HEK293T (cell line): ENCODE measurements around the gene NT5C2.

ENCODE experiments used
- BHLHE40 ChIP-seq: fragments of 450-650 bp; IDR thresholded peaks from 2 replicates; pipeline ENCODE4 v1.6.1; 2016; ENCODE audit warnings: mild to moderate bottlenecking, moderate library complexity, borderline replicate concordance
- CTBP1 ChIP-seq: fragments of 450-650 bp; IDR thresholded peaks from 2 replicates; pipeline ENCODE4 v1.6.1; 2016; ENCODE audit warnings: borderline replicate concordance
- FOXA1 ChIP-seq: fragments of 450-650 bp; IDR thresholded peaks from 2 replicates; pipeline ENCODE4 v1.6.1; 2016; ENCODE audit warnings: mild to moderate bottlenecking
- FOXM1 ChIP-seq: fragments of 450-650 bp; IDR thresholded peaks from 2 replicates; pipeline ENCODE4 v1.6.1; 2017; ENCODE audit warnings: mild to moderate bottlenecking, borderline replicate concordance
- LEF1 ChIP-seq: fragments of 450-650 bp; IDR thresholded peaks from 2 replicates; pipeline ENCODE4 v1.6.1; 2017; ENCODE audit warnings: mild to moderate bottlenecking, borderline replicate concordance
- NFRKB ChIP-seq: fragments of 450-650 bp; IDR thresholded peaks from 2 replicates; pipeline ENCODE4 v1.6.1; 2016; ENCODE audit warnings: mild to moderate bottlenecking, moderate library complexity
- SP1 ChIP-seq: fragments of 450-650 bp; IDR thresholded peaks from 2 replicates; pipeline ENCODE4 v1.6.1; 2017
- SUZ12 ChIP-seq: fragments of 450-650 bp; IDR thresholded peaks from 2 replicates; pipeline ENCODE4 v1.6.1; 2016; ENCODE audit warnings: mild to moderate bottlenecking
- TARDBP ChIP-seq: fragments of 450-650 bp; IDR thresholded peaks from 2 replicates; pipeline ENCODE4 v1.6.1; 2016
- ZNF384 ChIP-seq: fragments of 450-650 bp; IDR thresholded peaks from 2 replicates; pipeline ENCODE4 v1.6.1; 2016

DNA sequence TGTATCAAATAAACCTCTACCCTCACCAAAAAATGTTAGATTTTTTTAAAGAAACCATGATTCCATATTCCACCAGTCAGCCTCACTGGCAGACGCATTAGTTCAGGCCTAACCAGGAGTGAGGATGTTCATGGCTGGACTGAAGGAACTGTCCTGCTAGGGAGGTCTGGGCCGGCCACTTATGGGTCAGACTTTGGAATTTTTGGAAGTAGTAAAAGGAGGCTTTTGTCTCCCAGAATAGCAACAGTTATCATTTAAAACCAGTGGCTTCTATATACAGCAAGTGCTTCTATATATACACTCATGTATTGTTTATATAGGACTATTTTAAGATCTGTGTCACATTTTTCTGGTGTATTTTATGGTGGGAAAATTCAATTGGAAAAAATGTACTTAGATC lies 154.5 kb downstream of the NT5C2 start:
- TF ChIP-seq SP1 (no peak), SUZ12 (no peak), LEF1 (no peak), CTBP1 (no peak), FOXM1 (no peak), BHLHE40 (no peak), ZNF384 (no peak), NFRKB (no peak), FOXA1 (no peak), TARDBP (no peak)
